NCI-H128 (cell line): ENCODE measurements around the gene TMTC1.

Source experiments
- DNase-seq: peaks from one replicate; lab custom pipeline; 2025; ENCODE audit not compliant: unreplicated experiment; lab: John Stamatoyannopoulos, UW

Gene TMTC1

DNA sequence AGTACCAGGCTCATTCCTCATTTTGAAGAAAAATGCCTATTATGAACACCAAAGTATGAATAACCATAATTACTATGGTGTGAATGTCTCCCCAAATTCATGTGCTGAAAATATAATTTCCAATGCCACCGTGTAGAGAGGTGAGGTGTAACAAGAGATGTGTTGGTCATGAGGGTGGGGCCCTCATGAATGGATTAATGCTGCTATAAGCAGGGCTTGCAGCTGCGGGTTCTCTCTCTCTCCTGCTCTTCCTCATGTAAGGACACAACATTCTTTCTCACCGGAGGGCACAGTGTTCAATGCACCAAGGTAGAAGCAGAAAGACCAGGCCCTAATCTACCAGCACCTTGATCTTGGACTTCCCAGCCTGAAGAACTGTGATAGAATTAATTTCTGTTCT is 70.0 kb downstream of the TMTC1 start:
- DNase-seq, result no peak

DNA sequence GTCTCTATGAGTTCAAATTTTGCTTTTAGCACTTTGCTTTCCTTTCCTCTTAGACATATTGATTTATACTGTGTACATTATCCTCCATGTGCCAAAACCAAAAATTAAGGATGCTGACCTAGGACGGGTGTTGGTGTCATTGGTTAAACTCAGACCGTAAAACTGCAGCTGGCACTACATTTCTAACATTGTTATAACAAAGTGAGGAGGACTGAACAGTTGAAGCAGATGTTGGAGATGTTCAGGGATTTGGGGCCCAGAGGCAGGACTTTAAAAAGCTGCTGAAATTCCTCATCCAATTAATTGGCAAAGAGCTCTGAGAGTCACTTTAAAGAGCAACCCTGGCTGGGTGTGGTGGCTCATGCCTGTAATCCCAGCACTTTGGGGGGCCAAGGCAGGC is 72.4 kb downstream of the TMTC1 start:
- no peak for DNase-seq

DNA sequence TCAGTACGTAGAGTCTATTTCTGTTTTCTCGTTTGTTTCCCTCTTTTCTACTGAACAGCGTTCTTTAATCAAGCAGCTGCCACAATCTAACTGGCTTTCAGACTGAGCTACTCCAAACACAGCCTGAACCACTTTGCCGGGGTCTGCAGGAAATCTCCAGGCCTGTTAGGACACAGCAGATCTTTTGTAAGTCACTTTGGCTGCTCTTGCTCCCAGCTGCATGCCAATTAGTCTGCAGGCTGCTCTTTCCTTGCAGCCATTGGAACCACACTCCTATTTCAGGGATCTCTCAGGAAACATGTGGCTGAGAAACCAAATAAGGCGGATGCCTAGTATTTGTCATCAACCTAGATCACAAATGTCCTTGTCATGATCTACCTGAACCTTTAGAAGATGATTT is 73.6 kb downstream of the TMTC1 start:
- peak; percentile 77 for DNase-seq

DNA sequence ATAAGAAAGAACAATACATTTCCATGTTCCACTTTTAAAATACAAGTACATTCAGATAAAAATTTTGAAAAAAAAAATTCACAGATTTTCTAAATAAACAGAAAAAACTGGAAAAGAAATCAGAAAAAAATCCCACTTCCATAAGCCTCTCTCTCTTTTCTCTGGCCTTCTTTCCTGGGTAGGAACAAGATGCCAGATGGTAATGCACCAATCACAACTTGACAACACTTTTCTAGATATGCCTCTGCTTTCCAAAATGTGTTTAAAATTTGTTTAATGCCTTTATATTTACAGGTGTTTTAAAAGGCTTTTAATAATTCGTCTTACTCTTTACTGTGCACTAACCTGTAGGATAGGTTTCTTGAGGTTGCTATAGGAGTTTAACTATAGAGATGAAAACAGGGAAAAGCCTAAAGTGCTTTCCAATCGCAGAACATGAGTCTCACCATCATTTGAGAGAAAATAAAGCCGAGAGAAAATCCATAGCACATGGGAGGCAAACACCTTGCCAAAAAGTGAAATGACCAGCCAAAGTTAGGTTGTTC is 74.2 kb downstream of the TMTC1 start:
- DNase-seq, result no peak

DNA sequence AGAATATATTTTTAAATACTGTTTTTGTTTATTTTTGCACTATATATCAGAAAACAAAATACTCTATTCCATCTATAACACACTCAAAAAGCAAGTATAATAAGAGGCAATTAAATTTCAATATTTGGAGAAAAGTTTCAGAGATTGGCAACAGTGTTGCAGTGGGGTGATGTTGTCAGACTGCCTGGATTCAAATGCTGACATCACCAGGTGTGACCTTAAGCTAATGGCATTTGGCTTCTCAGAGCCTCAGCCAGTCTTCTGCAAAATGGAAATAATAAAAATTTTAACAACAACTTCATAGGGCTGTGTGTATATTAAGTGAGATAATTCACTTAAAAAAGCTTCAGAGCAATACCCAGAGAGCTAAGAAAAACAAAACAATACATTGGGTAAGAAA is 74.7 kb downstream of the TMTC1 start:
- no peak for DNase-seq

DNA sequence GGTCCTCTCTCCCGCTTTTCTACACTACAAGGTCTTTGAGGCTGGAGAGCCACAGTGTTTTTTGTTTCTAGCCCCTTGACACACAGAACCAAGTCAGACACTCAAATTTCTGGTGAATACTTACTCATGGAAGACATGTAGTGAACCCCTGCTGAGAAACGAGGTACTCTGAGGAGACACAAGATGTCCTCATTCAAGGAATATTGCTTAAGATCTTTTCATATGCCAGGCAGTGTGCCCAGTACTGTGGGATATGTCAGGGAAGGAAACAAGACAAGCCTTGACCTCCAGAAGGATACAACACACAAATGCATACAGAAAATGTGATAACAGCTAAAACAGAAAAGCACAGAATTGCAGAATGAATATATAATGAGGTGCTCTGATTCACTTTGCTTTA is 75.9 kb downstream of the TMTC1 start:
- no peak for DNase-seq

DNA sequence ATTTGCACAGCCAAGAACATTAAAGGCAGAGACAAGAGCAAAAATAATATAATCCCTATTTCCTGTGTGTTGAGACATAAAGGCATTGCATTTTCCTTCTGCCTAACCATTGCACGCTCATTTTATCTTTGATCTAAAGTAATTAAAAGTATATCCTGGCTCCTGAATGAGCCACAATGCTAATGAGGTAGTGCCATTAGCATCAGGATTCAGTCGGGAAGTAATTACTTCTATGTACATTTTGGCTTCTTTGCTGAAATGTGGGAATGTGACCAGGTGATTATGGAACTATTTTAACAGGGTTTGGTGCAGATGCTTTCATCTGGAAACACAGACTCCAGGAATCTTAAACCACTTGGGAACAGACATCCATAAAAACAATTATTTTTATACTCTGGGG is 77.4 kb downstream of the TMTC1 start:
- no peak for DNase-seq

DNA sequence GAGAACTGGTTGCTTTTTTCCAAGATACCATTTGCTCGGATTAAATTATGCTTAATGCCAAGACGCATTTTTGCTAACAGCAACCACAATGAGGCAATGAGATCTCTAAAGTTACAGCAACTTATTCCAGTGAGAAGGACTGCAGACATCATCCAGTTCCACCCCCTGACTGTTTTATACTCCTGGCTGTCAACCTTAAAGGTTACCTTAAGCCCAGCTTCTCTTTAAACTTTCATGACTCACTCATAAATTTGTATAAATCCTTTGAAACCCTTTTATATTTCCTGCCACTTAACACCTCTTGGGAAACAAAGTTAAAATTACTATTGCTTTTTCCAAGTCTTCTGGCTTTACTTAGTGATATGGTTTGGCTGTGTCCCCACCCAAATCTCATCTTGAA is 80.2 kb downstream of the TMTC1 start:
- no peak for DNase-seq

DNA sequence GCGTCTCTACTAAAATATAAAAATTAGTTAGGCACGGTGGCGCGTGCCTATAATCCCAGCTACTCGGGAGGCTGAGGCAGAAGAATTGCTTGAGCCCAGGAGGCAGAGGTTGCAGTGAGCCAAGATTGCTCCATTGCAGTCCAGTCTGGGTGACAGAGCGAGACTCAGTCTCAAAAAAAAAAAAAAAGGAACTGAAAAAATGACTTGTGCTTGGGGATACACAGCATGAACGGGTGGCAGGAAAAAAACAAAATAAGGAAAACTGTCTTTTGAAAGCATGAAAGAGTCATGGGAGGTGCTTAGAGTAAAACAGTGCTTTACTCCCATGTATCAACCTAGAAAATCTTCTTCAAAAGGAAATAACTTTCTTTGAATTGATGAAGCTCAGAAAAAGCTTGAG is 80.8 kb downstream of the TMTC1 start:
- no peak for DNase-seq

DNA sequence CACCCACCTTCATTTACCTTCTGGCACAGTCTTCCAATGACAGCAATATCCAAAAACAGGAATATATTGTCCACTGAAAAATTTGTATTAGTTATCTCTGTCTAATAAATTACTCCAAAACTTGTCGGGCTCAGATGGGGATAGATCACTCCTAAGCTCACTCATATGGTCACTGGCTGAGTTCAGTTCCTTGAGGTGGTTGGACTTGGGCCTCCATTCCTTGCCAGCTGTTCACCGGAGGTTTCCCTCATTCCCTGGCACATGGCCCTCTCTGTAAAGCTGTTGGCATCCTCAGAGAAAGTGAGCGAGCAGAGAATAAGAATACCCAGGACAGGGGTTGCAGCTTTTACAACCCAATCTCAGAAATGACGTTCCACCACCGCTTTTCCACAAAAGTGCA is 81.5 kb downstream of the TMTC1 start:
- no peak for DNase-seq

DNA sequence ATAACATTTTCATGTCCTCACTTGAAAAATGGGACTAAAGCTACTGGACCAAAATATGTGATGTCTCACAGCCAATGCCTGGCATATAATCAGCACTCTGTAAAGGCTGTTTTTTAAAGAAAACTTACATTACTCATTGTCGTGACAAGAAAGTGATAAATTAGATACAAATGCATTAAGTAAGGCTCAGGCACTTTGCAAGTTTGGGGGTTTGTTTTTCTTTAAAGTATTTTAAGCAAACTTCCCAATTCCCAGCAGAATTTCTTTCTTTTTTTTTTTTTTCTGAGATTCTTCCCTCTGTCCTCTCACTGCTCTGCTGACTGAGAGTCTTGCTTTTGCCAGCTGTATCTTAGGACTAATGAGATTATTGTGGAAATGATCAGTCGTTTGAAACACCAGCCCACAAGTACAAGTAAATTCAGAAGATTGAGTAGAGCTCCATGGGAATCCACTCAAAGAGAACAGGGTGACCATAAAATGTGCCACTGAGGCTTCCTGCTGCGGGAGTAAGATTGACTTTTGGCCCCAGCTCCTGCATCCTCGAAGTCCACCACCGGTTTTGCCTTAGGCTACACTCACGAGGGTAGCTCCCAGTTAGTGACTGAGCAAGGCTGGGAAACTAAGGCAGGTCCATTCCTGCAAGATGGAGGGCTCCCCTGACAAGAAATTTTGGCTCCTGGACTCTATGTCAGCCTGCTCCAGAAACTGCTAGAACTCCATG is 82.8 kb downstream of the TMTC1 start:
- no peak for DNase-seq

DNA sequence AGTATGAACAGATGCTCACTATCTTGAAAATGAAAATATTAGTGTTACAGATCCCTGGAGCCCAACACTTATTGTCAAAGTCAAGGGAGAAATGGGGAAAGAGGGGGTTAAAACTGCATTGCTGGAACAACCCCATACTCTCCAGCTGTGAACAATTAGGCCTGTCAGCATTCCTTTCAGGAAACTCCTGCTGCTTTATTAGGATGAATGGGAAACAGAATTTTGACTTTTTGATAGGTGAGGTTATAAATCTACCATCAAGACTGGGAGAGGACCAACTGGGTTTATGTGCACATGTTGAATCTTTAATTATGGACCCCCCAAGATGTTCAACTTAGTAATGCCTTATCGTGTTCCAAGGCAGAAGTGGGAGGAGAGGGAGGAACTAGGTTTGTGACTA is 85.0 kb downstream of the TMTC1 start:
- no peak for DNase-seq

DNA sequence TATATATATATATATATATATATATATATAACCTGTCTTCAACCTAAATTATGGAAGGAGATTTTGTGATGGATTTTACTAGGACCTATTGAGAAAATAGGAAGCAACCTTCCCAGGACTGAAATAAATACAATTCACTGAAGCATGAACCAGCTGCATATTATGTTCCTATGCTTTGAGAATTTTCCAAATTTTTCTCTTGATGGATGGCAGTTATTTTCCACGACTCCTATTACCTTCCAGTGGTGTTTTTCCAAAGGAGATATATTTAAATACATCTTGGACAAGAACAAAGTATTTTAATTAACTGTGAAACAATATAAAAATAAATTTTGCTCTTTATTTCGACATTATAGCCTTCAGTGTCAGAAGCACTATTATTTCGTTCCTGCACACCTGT is 87.9 kb downstream of the TMTC1 start:
- DNase-seq, result no peak

DNA sequence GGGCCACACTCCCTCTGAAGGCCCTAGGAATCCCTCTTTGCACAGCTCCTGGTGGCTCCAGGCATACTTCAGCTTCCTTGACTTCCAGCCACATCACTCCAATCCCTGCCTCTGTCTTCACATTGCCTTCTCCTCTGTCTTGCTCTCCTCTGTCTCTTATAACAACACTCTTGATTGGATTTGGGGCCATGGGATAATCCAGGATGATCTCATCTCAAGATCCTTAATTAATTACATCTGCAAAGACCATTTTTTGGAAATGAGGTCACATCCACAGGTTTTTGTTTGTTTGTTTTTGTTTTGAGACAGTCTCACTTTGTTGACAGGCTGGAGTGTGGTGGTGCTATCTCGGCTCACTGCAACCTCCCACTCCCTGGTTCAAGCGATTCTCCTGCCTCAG is 88.7 kb downstream of the TMTC1 start:
- no peak for DNase-seq

DNA sequence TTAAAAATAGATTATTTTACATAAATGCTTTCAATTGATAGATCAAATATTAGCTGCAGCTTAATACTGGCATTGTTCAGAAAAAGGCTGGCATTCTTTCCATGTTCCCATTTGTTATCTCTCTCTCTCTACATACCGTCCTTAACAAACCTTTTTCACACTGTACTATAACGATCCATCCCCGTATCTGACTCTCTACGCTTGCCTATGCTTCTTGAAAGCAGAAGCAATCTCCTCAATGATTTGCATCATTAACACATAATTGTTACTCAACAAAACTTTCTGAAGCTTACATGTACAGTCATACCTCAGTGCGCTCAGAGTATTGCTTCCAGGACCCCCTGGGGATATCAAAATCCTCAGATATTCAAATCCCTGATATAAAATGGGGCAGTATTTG is 89.7 kb downstream of the TMTC1 start:
- no peak for DNase-seq

DNA sequence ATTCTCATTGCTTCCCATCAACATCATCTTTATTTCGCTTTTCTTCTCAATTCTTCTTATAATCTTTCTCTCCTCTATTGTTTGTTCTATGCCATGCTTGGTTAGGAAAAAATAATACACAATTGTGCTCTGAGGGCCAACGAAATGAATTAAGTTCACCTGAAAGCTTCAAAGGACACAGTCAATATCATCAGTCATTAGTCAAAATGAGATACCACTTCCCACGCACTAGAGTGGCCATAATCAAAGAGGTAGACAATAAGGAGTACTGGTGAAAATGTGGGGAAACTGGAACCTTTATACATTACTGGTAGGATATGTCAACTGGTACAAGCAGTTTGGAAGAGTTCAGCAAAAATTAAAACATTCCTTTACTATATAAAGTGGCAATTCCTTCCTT is 91.5 kb downstream of the TMTC1 start:
- no peak for DNase-seq

DNA sequence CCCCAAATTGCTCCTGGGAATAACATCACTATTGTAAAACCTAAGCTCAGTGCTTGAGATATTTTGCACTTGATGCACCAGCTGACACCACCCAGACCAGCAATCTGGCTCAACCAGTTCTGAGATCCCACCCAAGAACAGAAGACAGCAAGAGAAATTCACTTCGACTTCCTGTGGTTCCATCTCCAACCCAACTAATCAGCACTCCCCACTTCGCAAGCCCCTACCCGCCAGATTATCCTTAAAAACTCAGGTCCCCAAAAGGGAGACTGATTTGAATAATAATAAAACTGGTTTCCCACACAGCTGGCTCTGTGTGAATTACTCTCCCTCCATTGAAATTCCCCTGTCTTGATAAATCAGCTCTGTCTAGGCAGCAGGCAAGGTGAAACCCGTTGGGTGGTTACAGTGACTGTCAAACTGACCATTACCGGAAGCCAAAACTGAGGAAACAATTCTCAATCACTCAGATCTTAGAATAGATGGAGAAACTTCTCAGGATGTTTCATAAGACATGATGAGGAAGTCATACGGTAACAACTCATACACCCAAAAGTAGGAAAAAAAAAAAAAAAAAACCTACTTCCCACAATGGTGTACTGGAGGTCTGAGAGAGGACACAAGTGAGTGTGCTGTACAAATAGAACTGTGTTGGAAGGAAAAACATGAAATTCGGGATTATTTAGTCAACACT is 92.4 kb downstream of the TMTC1 start:
- DNase-seq, result no peak

DNA sequence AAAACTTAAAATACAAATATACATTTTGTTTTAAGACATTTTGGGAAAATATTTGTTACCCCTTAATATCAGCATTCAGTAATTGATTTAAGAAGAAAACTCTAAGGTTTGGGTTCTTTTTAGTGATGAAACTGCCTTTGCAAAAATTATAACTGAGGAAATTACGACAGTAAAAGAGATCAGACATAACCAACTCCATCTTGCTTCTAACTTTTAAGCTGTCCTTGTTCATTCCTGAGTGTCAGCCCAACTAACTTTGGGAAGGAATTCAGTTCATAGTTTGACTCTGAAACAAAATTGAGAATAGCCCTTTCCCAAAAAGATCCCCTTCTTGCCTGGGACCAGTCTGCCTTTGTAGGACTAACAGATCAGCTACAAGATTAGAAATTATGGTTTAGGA is 93.0 kb downstream of the TMTC1 start:
- DNase-seq, result no peak

DNA sequence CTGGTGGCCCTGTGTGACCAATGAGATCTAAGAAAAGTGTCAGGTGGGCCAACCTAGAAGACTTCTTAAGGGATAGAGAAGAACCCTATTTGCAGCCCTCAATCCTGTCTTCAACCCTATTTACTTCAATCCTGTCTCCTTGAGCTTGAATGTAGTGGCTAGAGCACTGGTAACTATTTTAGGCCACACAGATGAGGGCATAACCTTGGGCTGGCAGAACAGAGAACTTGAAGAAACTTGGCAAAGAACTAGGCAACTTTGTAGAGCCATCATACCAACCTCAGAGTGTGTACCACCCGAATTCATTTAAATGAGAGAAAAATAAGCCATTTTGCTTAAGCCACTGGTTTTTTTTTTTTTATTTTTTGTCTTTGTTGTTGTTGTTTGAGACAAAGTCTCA is 94.8 kb downstream of the TMTC1 start:
- no peak for DNase-seq

DNA sequence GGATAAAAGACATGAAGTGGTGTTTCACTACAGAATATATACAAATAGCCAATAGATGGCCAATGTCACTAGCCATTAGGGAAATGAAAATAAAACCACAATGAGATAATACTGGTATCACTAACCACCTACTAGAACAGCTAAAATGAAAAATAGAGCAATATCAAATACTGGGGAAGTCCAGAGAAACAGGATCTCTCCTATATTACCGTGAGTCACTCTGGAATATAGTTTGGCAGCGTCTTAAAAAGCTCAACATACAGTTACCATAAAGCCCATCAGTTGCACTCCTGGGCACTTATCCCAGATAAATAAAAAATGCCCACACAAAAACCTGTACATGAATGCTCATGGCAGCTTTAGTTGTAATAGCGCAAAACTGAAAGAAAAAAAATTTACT is 101.7 kb downstream of the TMTC1 start:
- DNase-seq, result no peak

DNA sequence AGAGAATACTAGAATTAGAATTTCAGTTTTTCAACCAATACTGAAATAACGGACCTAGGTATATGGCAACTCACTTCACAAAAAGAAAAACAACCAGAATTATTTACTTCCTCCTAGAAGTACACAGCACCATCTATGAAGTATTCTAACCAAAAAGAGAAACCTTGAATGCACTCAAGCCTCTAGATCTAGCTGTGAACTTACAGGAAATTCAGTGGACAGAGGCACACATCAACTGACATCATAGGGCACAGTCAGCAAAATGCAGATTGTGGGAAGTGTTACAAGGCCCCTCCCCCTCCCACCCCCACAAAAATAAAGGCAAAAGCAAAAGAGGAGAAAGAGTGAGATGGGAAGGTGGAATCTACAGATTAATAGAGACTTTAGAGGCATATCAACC is 102.4 kb downstream of the TMTC1 start:
- no peak for DNase-seq

DNA sequence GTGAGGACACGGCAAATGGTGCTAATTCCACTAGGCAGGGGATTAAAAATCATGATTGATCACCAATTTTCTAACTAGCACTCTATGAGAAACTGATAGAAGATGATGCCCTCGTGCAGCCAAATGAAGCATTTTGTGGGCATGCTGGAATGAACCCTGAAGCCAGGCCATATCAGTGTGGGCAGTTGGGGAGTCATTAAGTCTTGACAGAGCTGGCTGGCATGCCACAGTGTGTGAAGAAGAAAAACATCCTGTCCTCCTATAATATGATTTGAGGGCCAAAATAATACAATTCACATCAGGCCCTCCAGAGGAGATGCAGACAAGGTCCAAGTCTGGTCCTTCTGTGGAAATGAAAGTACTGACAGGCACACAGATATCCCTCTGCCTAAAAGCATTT is 107.1 kb downstream of the TMTC1 start:
- DNase-seq, result no peak

DNA sequence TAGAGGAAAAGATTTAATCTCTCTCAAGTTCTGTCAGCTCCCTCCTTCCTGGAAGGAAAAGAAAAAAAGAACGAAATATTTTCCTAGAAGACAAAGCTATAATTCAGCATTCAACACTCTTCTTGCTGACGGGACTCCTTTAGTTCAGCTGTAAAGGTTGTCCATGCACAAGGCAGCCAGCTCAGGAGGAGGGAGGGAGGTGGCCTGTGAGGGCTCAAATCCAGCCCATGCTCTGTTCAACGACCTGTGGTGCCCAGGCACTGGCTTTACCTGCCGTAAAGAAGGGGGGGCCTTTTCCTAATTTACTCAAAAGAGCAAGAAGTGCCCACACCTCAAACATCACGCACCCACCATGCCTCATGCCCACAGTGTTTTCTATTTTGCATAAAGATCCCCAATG is 109.3 kb downstream of the TMTC1 start:
- DNase-seq, result no peak
